Hepatocyte (in vitro differentiated cells): Measurements from ENCODE around the gene INTS15. TPM values are rescaled to one million over a fixed set of nuclear protein-coding genes. Genes with fewer than 3 reads are reported as not detected.

Experiments used
- DNase-seq: peaks from one replicate; pipeline ENCODE4 v3.0.0-alpha.2; 2016; ENCODE audit warnings: low spot score
- H2AFZ ChIP-seq: fragments of 200-600 bp; sonication (generic); 2 replicates; pipeline ENCODE4 v1.6.0; 2016; ENCODE audit warnings: antibody characterized with exemption, mild to moderate bottlenecking
- H3K27ac ChIP-seq: fragments of 200-600 bp; sonication (generic); 2 replicates; pipeline ENCODE4 v1.5.1; 2016; ENCODE audit warnings: mild to moderate bottlenecking
- H3K27me3 ChIP-seq: fragments of 200-600 bp; sonication (generic); 2 replicates; pipeline ENCODE4 v1.6.1; 2016
- H3K36me3 ChIP-seq: fragments of 200-600 bp; sonication (generic); replicated peaks from 2 replicates; pipeline ENCODE4 v1.5.1; 2016; ENCODE audit warnings: low read depth; ENCODE audit not compliant: insufficient read depth
- H3K4me1 ChIP-seq: fragments of 200-600 bp; sonication (generic); 2 replicates; pipeline ENCODE4 v1.5.1; 2016; ENCODE audit warnings: mild to moderate bottlenecking, moderate library complexity; ENCODE audit not compliant: insufficient read depth
- H3K4me2 ChIP-seq: fragments of 200-600 bp; sonication (generic); 2 replicates; pipeline ENCODE4 v1.6.0; 2016
- H3K4me3 ChIP-seq: fragments of 200-600 bp; sonication (generic); 2 replicates; pipeline ENCODE4 v1.5.1; 2016; ENCODE audit warnings: mild to moderate bottlenecking
- H3K79me2 ChIP-seq: fragments of 200-600 bp; sonication (generic); 2 replicates; pipeline ENCODE4 v1.6.0; 2017; ENCODE audit warnings: mild to moderate bottlenecking
- H3K9me2 ChIP-seq: fragments of 200-600 bp; sonication (generic); replicated peaks from 2 replicates; pipeline ENCODE4 v1.6.0; 2017; ENCODE audit warnings: mild to moderate bottlenecking; ENCODE audit not compliant: insufficient read depth
- H3K9me3 ChIP-seq: fragments of 200-600 bp; sonication (generic); 2 replicates; pipeline ENCODE4 v1.5.1; 2016; ENCODE audit warnings: low read depth, mild to moderate bottlenecking
- H4K20me1 ChIP-seq: fragments of 200-600 bp; sonication (generic); 2 replicates; pipeline ENCODE4 v1.6.0; 2016; ENCODE audit warnings: mild to moderate bottlenecking; ENCODE audit not compliant: insufficient read depth, poor library complexity, severe bottlenecking
- EZH2 ChIP-seq: fragments of 200-600 bp; sonication (generic); IDR thresholded peaks from 2 replicates; pipeline ENCODE4 v1.6.1; 2016; ENCODE audit warnings: antibody characterized with exemption, mild to moderate bottlenecking, borderline replicate concordance
- EZH2phosphoT487 ChIP-seq: fragments of 200-600 bp; sonication (generic); IDR thresholded peaks from one replicate; pipeline ENCODE4 v1.6.1; 2018; ENCODE audit warnings: antibody characterized with exemption, mild to moderate bottlenecking, low read depth, moderate library complexity; ENCODE audit not compliant: unreplicated experiment, severe bottlenecking
- WGBS: methylation state at CpG from one replicate; pipeline ENCODE4 v1.1.6; 2016; ENCODE audit warnings: low lambda C conversion rate; ENCODE audit errors: missing lambda C conversion rate; 5-methylcytosine and 5-hydroxymethylcytosine counted together
- polyA plus RNA-seq: library from polyadenylated mRNA; unstranded; fragments of >200 nt; fragmentation: Nextera tagmentation; extraction: Ambion mirVana; gene quantifications from 2 replicates; pipeline ENCODE4 v1.2.1, GENCODE V29; 2016
- total RNA-seq: library from RNA; depleted of rRNA; stranded (reverse); fragments of >200 nt; gene quantifications from 2 replicates; pipeline ENCODE4 v1.2.3, GENCODE V29; 2014
- TF ChIP-seq, protein P1 (sequence below): fragments of 200-600 bp; sonication (generic); IDR thresholded peaks from 2 replicates; pipeline ENCODE4 v1.5.1; 2016; ENCODE audit warnings: antibody characterized with exemption, mild to moderate bottlenecking; ENCODE audit not compliant: poor library complexity

INTS15 gene
- total and polyA plus RNA-seq, 2 experiments from 2014 or later = 21.4 to 26.1 TPM

DNA sequence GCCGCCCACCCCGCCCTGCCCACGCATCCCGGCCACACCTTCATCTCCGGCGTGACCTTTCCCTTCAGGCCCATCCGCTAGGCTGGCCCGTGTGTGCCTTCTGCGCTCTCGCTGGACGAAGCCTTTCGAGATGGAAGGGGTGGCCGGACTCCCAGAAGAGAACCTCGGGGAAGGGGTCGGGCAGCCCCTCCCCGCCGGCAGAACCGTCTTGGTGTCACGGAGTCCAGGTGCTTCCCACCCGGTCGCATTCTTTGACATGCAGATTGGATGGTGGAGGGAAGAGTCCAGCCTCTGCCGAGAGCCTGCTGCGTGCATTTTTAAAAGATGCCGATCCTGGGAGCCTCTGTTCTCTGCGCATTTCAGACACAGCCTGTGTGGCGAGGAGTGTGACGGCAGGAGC lies 18.3 kb downstream of the INTS15 start:
- WGBS = 95% methylated on average over 22 of the region's 27 CpGs
- Histone ChIP-seq H3K27ac (no peak overlapping the region), H4K20me1 (no peaks in the 10 kb centered on the region), H3K4me2 (no peak overlapping the region), H2AFZ (no peak overlapping the region), H3K9me2 (no peaks in the 10 kb centered on the region), H3K4me3 (no peak overlapping the region), H3K9me3 (no peaks in the 10 kb centered on the region), H3K27me3 (no peaks in the 10 kb centered on the region), H3K36me3 (no peaks in the 10 kb centered on the region), H3K4me1 (no peaks in the 10 kb centered on the region), H3K79me2 (no peaks in the 10 kb centered on the region)
- TF ChIP-seq, protein P1, sequence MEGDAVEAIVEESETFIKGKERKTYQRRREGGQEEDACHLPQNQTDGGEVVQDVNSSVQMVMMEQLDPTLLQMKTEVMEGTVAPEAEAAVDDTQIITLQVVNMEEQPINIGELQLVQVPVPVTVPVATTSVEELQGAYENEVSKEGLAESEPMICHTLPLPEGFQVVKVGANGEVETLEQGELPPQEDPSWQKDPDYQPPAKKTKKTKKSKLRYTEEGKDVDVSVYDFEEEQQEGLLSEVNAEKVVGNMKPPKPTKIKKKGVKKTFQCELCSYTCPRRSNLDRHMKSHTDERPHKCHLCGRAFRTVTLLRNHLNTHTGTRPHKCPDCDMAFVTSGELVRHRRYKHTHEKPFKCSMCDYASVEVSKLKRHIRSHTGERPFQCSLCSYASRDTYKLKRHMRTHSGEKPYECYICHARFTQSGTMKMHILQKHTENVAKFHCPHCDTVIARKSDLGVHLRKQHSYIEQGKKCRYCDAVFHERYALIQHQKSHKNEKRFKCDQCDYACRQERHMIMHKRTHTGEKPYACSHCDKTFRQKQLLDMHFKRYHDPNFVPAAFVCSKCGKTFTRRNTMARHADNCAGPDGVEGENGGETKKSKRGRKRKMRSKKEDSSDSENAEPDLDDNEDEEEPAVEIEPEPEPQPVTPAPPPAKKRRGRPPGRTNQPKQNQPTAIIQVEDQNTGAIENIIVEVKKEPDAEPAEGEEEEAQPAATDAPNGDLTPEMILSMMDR = no peak
- no peak for TF ChIP-seq EZH2
- TF ChIP-seq EZH2phosphoT487 = no peak
- no peak for DNase-seq

DNA sequence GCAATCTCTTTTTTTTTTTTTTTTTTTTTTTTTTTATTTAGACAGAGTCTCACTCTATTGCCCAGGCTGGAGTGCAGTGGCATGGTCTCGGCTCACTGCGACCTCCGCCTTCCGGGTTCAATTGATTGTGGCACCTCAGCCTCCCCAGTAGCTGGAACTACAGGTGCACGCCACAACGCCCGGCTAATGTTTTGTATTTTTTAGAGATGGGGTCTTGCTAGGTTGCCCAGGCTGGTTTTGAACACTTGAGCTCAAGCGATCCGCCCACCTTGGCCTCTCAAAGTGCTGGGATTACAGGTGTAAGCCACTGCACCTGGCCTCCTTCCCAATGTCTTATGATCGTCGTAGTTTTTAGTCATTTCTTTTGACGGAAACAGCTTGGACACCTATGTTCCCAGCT lies 19.0 kb downstream of the INTS15 start:
- 98% methylated on average over 12 of the region's 12 CpGs for WGBS
- DNase-seq = no peak
- Histone ChIP-seq H3K4me2 (no peak overlapping the region), H3K79me2 (no peaks in the 10 kb centered on the region), H3K27me3 (no peaks in the 10 kb centered on the region), H3K4me1 (no peaks in the 10 kb centered on the region), H3K9me3 (no peaks in the 10 kb centered on the region), H3K4me3 (no peak overlapping the region), H3K36me3 (no peaks in the 10 kb centered on the region), H3K27ac (no peak overlapping the region), H3K9me2 (no peaks in the 10 kb centered on the region), H4K20me1 (no peaks in the 10 kb centered on the region), H2AFZ (no peak overlapping the region)
- TF ChIP-seq, protein P1 = no peak
- no peak for TF ChIP-seq EZH2phosphoT487
- no peak for TF ChIP-seq EZH2

DNA sequence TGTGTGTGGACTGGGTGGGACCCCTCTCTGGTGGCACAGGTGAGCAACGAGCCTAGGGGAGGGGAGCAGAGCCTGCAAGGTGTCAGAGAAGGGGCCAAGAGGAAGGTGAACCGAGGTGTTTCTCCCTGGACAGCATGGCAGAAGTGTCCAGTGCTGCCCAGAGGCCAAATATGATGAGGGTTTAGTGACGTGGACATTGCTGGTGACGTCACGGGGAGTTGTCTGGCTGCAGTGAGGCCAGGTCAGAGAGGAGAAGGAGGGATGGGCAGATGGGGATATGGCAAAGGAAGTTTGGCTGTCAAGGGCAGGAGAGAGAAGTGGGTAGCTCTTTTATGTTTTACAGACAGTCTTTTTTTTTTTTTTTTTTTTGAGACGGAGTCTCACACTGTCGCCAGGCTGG lies 23.0 kb downstream of the INTS15 start:
- Histone ChIP-seq H4K20me1 (no peaks in the 10 kb centered on the region), H3K79me2 (no peaks in the 10 kb centered on the region), H3K9me3 (no peaks in the 10 kb centered on the region), H3K36me3 (no peaks in the 10 kb centered on the region), H3K27ac (no peak overlapping the region), H2AFZ (no peak overlapping the region), H3K27me3 (no peaks in the 10 kb centered on the region), H3K4me3 (no peak overlapping the region), H3K4me2 (no peak overlapping the region), H3K4me1 (no peaks in the 10 kb centered on the region), H3K9me2 (no peaks in the 10 kb centered on the region)
- DNase-seq = no peak
- TF ChIP-seq EZH2phosphoT487 (no peak), EZH2 (no peak)
- TF ChIP-seq, protein P1 = no peak
- 86% methylated on average over 7 of the region's 7 CpGs for WGBS

DNA sequence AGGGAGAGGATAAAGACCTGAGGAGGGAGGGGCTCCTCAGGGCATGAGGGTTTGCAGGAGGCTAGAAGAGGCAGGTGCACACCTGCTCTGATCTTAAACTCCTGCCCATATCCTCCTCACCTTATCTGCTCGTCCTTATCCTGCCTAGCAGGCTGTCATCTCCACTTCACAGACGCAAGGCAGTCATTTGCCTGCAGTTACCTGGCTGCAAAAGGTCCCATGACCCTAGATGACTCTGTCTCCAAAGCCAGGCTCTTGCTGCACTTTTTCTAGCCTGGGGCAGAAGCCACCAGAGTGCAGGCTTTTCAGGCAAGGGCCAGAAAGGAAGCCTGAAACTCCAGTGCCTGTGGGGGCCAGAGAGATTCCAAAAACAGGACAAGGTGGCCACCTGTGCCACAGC lies 23.9 kb downstream of the INTS15 start:
- no peaks in the 10 kb centered on the region for H3K36me3 ChIP-seq
- H3K4me1 ChIP-seq = no peaks in the 10 kb centered on the region
- no peak overlapping the region for H3K4me3 ChIP-seq
- no peaks in the 10 kb centered on the region for H3K9me3 ChIP-seq
- no peaks in the 10 kb centered on the region for H3K9me2 ChIP-seq
- H2AFZ ChIP-seq = no peak overlapping the region
- TF ChIP-seq EZH2 (no peak), EZH2phosphoT487 (no peak)
- TF ChIP-seq, protein P1 = no peak
- no peak for DNase-seq
- H3K27ac ChIP-seq = no peak overlapping the region
- H3K79me2 ChIP-seq = no peaks in the 10 kb centered on the region
- no peak overlapping the region for H3K4me2 ChIP-seq
- H4K20me1 ChIP-seq = no peaks in the 10 kb centered on the region
- WGBS = 42% methylated on average over 2 of the region's 2 CpGs
- no peaks in the 10 kb centered on the region for H3K27me3 ChIP-seq
